ENCODE data around the gene CPZ.
"Not testable (repeated sequence)": the region's sequence is repeated elsewhere in the genome, so short reads cannot be mapped to it uniquely, and the experiment has no call there.

- not testable (repeated sequence) for TF ChIP-seq CTCF (conservative IDR thresholded peaks at IDR 0.05; ENCODE audit: low read depth in 2 of 2); JUNB (IDR thresholded peaks at IDR 0.05; ENCODE audit: unreplicated experiment); POLR2AphosphoS5 (IDR thresholded peaks at IDR 0.05; ENCODE audit: low read depth); REST (IDR thresholded peaks at IDR 0.05; ENCODE audit: unreplicated experiment); EZH2 (IDR thresholded peaks at IDR 0.05; ENCODE audit: low read depth, unreplicated experiment); EZH2phosphoT487 (IDR thresholded peaks at IDR 0.05; ENCODE audit: unreplicated experiment); STAT1 (IDR thresholded peaks at IDR 0.05; ENCODE audit: unreplicated experiment); CREB1 (CRISPR knock-in tag; IDR thresholded peaks at IDR 0.05; ENCODE audit: low read depth); ETS1 (IDR thresholded peaks at IDR 0.05); ZNF114 (CRISPR knock-in tag; IDR thresholded peaks at IDR 0.05); NANOG (IDR thresholded peaks at IDR 0.05; ENCODE audit: borderline replicate concordance); ZNF331 (CRISPR knock-in tag; IDR thresholded peaks at IDR 0.05; ENCODE audit: low read depth)
Observed at GRCh38 chr4:8621135-8621534, 28.6 kb downstream of the CPZ start.

Measured in GM23338 (cell line).